ENCODE measurements around the gene GALNT17. TPM values are rescaled to one million over a fixed set of nuclear protein-coding genes. Genes with fewer than 3 reads are reported as not detected.

GALNT17 gene
- total RNA-seq, 1 experiment from 2014 or later = not detected

DNA sequence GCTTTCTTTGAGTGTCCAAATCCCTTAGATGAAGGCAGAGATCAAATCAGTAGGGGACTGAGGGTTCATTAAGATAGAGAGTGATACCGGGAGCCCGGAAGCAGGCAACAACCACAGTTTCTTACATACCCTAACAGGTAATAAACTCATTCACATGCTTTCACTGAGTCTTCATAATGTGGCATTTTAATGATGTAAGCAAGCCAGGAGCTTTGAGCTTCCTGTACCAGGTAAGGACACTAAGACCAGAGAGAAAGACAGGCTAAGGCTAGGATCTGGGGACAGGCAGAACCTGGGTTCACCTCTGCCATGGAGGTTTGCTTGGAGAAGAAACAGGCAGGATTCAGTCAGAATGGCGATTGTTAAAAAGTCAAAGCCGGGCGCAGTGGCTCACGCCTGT is 618.3 kb downstream of the GALNT17 start:
- DNase-seq (ENCODE audit: low spot score) = no peak

DNA sequence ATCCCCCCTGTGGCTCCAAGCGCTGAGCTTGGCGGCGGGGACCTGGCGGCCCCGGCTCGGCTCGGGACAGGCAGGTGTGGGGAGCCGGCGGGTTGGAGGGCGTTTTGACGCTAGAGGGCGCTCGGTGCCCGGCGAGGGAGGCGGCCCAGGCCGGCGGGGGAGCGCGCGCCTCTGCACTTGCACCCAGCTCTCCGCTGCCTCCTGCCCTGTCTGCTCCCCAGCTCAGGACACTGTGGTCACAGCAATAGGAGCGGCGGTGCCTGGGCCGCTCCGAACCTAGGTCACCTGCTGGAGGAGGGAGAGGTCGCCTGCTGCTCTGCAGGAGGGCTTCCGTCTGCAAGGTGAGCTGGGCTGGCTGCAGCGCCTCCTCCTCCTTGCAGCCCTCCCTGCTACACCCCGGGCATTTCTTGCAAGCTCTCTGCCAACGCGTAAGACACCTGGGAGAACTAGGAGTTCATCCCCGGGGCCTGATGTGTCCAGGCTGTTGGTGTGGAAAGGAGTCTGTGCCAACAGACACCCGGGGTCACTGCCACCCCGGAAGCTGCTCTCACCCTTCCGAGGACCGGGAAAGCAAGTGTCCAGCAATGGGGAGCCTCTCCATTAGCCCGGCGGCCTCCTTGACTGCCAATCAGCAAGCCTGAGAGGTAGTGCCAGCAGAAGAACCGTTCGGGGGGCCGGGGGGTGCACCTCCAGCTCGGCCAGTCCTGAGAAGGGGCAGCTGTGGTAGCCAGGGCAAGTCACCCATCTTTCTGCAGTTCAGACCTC is 620.4 kb downstream of the GALNT17 start:
- no peak for DNase-seq (ENCODE audit: low spot score)

GRCh38 chr7:71753236-71753635 is 621.3 kb downstream of the GALNT17 start:
- no peak for DNase-seq (ENCODE audit: low spot score)

GRCh38 chr7:71753956-71754664 is 622.2 kb downstream of the GALNT17 start:
- no peak for DNase-seq (ENCODE audit: low spot score)

GRCh38 chr7:71754828-71755227 is 622.9 kb downstream of the GALNT17 start:
- DNase-seq (ENCODE audit: low spot score) = no peak

DNA sequence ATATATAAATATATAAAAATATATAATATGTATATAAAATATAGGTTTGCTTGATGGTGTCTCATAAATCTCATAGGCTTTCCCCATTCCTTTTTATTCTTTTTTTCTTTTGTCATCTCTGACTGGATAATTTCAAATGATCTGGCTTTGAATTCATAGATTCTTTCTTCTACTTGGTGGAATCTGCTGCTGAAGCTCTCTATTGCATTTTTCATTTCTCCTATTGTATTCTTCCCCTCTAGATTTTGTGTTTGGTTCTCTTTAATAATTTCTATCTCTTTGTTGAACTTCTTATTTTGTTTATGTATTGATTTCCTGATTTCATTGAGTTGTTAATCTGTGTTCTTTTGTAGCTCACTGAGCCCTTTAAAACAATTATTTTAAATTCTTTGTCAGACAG is 629.4 kb downstream of the GALNT17 start:
- no peak for DNase-seq (ENCODE audit: low spot score)
